Urothelium cell line (cell line): ENCODE measurements around the gene MRPL17.

Experiments used
- DNase-seq: peaks from one replicate; pipeline ENCODE4 v3.0.0; 2011; ENCODE audit warnings: low spot score, mixed read lengths
- FAIRE-seq: peaks from 2 replicates; lab custom pipeline; 2011; peaks lifted over from hg19 to GRCh38; lab: Jason Lieb, UNC

The MRPL17 gene

GRCh38 chr11:6634534-6634933 lies 48.6 kb downstream of the MRPL17 start:
- DNase-seq (no peak), FAIRE-seq (no peak)

- FAIRE-seq (no peak), DNase-seq (no peak)
These were observed 49.4 kb downstream of the MRPL17 start for GRCh38 chr11:6633422-6634408.

GRCh38 chr11:6632116-6633073 lies 50.7 kb downstream of the MRPL17 start:
- DNase-seq: no peak
- FAIRE-seq: no peak

- FAIRE-seq (no peak), DNase-seq (no peak)
These were observed 51.7 kb downstream of the MRPL17 start for GRCh38 chr11:6631361-6631890.

GRCh38 chr11:6630632-6631291 lies 52.4 kb downstream of the MRPL17 start:
- no peak for FAIRE-seq

More at GRCh38 chr11:6630632-6631291, 52.4 kb downstream of the MRPL17 start:
- no peak for DNase-seq
